ENCODE measurements around the gene IGSF23.
"Not testable (repeated sequence)": the region's sequence is repeated elsewhere in the genome, so short reads cannot be mapped to it uniquely, and the experiment has no call there.

The IGSF23 gene

GRCh38 chr19:44670027-44670426, 56.7 kb downstream of the IGSF23 start:
- not testable (repeated sequence) for DNase-seq

- DNase-seq: no peak
Observed at GRCh38 chr19:44671400-44671799, 58.0 kb downstream of the IGSF23 start, which contains the start of gene CEACAM19. Gene CEACAM19, plus strand, starts transcription at chr19:44671482. Its CDS starts 450 bp downstream, at chr19:44671932.

- DNase-seq: no peak
Observed at GRCh38 chr19:44672226-44672625, 58.9 kb downstream of the IGSF23 start.

- no peak for DNase-seq
Observed at GRCh38 chr19:44673510-44673909, 60.1 kb downstream of the IGSF23 start.

- no peak for DNase-seq
Observed at GRCh38 chr19:44675521-44675920, 62.2 kb downstream of the IGSF23 start.

- DNase-seq: no peak
Observed at GRCh38 chr19:44677019-44677811, 63.9 kb downstream of the IGSF23 start.

GRCh38 chr19:44680536-44680935, 67.2 kb downstream of the IGSF23 start:
- DNase-seq: no peak

- DNase-seq: no peak
Observed at GRCh38 chr19:44681992-44682790, 68.8 kb downstream of the IGSF23 start.

- no peak for DNase-seq
Observed at GRCh38 chr19:44682807-44683206, 69.4 kb downstream of the IGSF23 start.

- no peak for DNase-seq
Observed at GRCh38 chr19:44683434-44684210, 70.3 kb downstream of the IGSF23 start.

- not testable (repeated sequence) for DNase-seq
Observed at GRCh38 chr19:44684396-44684795, 71.0 kb downstream of the IGSF23 start.

GRCh38 chr19:44684892-44685863, 71.8 kb downstream of the IGSF23 start:
- DNase-seq: no peak

GRCh38 chr19:44685877-44686276, 72.5 kb downstream of the IGSF23 start:
- no peak for DNase-seq

Measured in activated T-cell treated with anti-CD3 and anti-CD28 coated beads, Interleukin-2, amount 50 U/mL, for 1 hour (primary cell).